ENCODE data around the gene C10orf90. TPM values are rescaled to one million over a fixed set of nuclear protein-coding genes. Genes with fewer than 3 reads are reported as not detected.

C10orf90 gene
- total RNA-seq, 1 donor: not detected

- DNase-seq (ENCODE audit: low read depth): no peak
- H3K4me3 ChIP-seq (ENCODE audit: low read depth, low read length): no peak overlapping the region
- TF ChIP-seq CTCF (IDR thresholded peaks at IDR 0.05; ENCODE audit: insufficient read depth, low read depth, low read length): no peak
Observed at GRCh38 chr10:126611303-126611702, 59.2 kb downstream of the C10orf90 start.

GRCh38 chr10:126609566-126609965 is 60.9 kb downstream of the C10orf90 start:
- no peak for DNase-seq (ENCODE audit: low read depth)
- TF ChIP-seq CTCF (IDR thresholded peaks at IDR 0.05; ENCODE audit: insufficient read depth, low read depth, low read length): no peak
- H3K4me3 ChIP-seq (ENCODE audit: low read depth, low read length): no peak overlapping the region

GRCh38 chr10:126599949-126600682 is 70.4 kb downstream of the C10orf90 start:
- no peak for TF ChIP-seq CTCF (IDR thresholded peaks at IDR 0.05; ENCODE audit: insufficient read depth, low read depth, low read length)
- no peak for DNase-seq (ENCODE audit: low read depth)
- H3K4me3 ChIP-seq (ENCODE audit: low read depth, low read length): no peak overlapping the region

DNA sequence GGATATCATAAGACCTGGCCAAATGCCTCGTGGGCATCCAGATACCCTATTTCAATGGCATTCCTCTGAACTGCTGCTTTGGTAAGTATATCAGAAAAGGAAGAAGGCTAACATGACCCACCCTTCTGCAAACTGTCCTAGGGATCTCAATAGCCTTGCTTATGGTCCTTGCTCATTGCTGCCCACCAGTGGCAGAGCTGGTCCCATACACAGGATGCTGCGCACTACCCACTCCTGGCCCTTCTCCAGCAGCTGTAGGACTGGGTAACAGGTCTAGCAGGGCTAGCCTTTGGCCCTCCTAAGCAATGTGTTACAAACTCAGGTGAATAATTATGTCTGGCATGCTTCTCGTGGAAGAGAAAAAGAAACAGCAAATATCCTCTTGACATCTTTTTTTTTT is 72.5 kb downstream of the C10orf90 start:
- peak; percentile 78 for TF ChIP-seq CTCF (IDR thresholded peaks at IDR 0.05; ENCODE audit: insufficient read depth, low read depth, low read length)
- DNase-seq (ENCODE audit: low read depth): peak; percentile 34
- no peak overlapping the region for H3K4me3 ChIP-seq (ENCODE audit: low read depth, low read length)

DNA sequence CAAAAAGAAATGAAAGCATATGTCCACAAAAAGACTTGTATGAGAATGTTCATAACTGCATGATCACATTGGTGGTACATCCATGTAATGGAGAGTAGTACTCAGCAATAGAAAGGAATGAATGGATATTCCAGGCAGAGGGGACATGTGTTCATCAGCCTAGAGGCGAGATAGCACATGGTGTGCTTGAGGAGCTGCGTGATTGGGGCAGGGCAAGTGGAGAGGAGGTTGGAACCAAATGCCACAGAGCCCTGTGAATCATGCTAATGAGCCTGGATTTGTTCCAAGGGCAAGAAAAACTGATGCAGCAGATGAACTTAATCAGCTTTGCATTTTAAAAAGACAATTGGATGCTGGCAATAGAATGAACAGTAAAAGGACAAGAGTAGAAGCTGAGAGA is 73.3 kb downstream of the C10orf90 start:
- DNase-seq (ENCODE audit: low read depth): no peak
- no peak overlapping the region for H3K4me3 ChIP-seq (ENCODE audit: low read depth, low read length)

GRCh38 chr10:126596472-126597016 is 73.9 kb downstream of the C10orf90 start:
- no peak for DNase-seq (ENCODE audit: low read depth)
- no peak overlapping the region for H3K4me3 ChIP-seq (ENCODE audit: low read depth, low read length)
- TF ChIP-seq CTCF (IDR thresholded peaks at IDR 0.05; ENCODE audit: insufficient read depth, low read depth, low read length): no peak

More for the DNA sequence above, 73.3 kb downstream of the C10orf90 start:
- no peak for TF ChIP-seq CTCF (IDR thresholded peaks at IDR 0.05; ENCODE audit: insufficient read depth, low read depth, low read length)

All from fibroblast of villous mesenchyme (primary cell).